Fibroblast of villous mesenchyme (primary cell): ENCODE data around the gene RASSF8. TPM values are rescaled to one million over a fixed set of nuclear protein-coding genes. Genes with fewer than 3 reads are reported as not detected.

Source experiments
- DNase-seq: peaks from one replicate; pipeline ENCODE4 v3.0.0-alpha.2; 2010; ENCODE audit warnings: low read depth
- H3K4me3 ChIP-seq: 2 replicates; pipeline ENCODE4 v1.5.1; 2011; ENCODE audit warnings: low read depth, mild to moderate bottlenecking, low read length
- total RNA-seq: library from RNA; depleted of rRNA; stranded (reverse); fragments of >200 nt; gene quantifications from 2 replicates; pipeline ENCODE4 v1.2.3, GENCODE V29; 2012
- TF ChIP-seq, protein P1 (sequence below): IDR thresholded peaks from 2 replicates; pipeline ENCODE4 v1.5.1; 2012; ENCODE audit warnings: low read depth, mild to moderate bottlenecking, low read length; ENCODE audit not compliant: insufficient read depth

RASSF8 gene
- total RNA-seq, 1 donor: 127 TPM

DNA sequence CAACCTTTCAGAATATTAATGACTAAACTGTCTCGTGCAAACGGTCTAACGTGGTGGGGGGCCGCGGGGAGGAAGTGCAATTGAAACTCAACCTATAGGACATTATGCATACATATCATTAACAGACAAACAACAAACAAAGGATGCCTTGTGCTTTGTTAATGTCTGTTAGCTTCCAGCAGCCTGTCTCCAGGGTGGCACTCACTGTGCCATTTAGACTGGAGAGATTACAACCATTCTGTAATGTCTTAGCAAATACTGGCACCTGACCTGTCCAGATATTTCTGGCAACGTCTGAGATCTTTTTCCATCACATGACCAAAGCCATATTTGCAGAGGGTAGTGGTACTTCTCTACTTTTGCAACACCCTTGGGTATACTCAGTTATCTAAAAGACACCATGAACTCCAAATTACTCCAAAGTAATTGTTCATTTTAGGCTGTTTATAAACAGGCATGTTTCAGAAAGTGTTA is 154.7 kb downstream of the RASSF8 start:
- H3K4me3 ChIP-seq: no peak overlapping the region
- TF ChIP-seq, protein P1, sequence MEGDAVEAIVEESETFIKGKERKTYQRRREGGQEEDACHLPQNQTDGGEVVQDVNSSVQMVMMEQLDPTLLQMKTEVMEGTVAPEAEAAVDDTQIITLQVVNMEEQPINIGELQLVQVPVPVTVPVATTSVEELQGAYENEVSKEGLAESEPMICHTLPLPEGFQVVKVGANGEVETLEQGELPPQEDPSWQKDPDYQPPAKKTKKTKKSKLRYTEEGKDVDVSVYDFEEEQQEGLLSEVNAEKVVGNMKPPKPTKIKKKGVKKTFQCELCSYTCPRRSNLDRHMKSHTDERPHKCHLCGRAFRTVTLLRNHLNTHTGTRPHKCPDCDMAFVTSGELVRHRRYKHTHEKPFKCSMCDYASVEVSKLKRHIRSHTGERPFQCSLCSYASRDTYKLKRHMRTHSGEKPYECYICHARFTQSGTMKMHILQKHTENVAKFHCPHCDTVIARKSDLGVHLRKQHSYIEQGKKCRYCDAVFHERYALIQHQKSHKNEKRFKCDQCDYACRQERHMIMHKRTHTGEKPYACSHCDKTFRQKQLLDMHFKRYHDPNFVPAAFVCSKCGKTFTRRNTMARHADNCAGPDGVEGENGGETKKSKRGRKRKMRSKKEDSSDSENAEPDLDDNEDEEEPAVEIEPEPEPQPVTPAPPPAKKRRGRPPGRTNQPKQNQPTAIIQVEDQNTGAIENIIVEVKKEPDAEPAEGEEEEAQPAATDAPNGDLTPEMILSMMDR: no peak
- no peak for DNase-seq

DNA sequence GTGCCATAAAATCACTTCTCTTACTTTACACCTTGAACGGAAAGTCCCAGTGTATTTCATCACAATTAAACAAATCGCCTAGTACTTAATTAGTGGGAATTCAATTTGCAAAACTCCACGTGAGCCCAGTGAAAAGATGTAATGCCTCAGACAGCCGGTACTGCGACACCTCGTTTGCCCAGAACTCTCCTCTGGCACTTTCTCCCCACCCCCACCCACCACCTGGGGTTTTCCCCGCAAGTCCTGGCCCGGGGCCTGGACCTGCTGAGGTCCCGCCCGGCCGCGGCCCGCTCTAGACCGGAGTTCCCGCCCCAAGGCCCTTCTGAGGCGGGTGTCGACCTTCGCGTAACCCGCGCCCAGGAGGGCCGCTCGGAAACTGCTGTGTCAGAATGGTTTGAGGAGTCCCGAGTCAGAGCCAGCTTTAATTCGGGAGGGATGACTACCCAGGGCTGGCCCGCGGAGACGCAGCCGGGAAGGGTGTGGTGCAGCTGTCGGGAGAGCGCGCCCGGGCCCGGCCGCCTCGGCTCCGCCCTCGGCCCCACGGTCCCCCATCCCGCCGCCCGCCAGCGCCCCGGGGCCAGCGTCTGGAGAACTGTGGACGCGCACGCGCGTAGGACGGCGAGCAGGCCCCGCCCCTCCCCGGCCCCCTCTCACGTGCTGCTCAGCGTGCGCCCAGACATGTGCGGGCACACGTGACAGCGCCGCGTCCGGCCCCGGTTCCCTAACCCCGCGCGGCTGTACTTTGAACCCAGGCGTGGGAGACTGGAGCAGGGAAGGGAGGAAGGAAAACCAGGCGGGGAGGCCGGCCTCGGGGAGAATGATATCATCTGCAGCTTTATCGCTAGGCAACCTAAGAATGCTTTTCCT is 155.6 kb downstream of the RASSF8 start:
- TF ChIP-seq, protein P1: peak; percentile 14
- peak overlapping the region; percentile 59 for H3K4me3 ChIP-seq
- DNase-seq: peak; percentile 91

DNA sequence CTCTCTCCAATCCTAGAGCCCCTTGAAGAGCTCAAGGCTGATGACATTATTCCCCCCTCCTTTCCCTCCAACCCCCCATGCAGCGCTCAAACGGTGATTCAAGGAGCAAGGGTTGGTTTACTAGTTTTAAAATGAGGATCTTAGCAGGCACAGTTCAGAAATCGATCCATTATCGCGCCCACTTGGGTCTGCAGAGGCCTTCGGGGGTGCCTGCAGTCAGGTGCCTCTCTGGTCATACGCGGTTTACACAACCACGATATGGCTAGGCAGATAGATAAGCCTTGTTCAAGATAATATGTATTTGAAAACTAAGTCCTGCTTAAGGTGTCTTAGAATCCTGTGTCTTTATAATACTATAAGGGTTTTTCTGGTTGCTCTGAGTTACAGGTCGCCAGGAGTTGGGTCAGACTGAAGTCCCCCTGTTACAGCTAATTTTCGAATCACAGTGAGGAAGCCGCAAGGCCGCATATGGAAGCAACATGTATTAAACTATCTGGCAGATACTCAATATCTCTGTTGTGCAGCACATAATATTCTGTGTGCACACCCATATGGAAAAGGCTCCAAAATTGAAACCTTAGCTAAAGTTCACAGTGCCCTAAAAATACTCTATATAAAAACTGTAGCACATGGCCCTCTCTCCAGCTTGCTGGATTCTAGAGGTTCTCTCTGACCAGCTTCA is 156.4 kb downstream of the RASSF8 start:
- no peak for DNase-seq
- TF ChIP-seq, protein P1: no peak
- peak overlapping the region; percentile 59 for H3K4me3 ChIP-seq

DNA sequence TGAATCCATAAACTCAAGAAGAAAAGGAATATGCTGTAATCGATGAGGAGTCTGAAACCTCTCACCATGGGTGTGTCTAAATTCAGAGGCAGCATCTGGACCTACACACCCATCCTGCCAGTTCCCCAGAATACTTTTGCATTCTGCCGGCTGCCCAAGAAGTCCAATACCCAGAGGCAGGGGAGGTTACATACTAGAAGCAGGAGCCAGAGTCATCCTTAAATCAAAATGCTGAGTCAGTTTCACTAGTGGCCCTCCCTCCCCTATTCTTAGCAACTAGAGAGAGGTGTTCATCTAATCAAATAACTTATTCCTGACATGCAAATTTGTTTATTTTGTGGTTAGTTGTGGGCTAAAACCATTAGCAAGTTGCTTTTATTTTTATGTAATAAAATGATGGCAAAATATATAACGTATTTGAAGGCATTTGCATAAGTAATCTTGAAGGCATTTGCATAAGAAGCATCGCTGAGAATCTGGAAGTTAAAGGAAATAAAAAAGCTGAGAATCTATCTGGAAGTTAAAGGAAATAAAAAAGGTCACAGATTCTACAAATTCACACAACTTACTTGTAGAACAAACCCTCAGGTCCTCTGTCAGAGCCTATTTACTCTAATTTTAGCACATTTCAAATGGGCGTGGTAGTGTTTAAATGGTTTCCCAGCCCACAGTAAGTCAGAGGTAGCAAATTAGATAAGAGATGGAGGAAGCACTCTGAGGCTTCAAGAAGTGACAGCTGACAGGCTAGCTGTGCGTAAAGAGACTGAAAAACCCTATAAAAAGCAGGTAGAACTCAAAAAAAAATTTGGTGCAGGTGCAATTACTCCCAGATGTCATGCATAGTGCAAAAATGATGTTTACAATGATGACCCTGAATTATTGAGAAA is 158.6 kb downstream of the RASSF8 start:
- H3K4me3 ChIP-seq: no peak overlapping the region
- DNase-seq: no peak
- TF ChIP-seq, protein P1: no peak

DNA sequence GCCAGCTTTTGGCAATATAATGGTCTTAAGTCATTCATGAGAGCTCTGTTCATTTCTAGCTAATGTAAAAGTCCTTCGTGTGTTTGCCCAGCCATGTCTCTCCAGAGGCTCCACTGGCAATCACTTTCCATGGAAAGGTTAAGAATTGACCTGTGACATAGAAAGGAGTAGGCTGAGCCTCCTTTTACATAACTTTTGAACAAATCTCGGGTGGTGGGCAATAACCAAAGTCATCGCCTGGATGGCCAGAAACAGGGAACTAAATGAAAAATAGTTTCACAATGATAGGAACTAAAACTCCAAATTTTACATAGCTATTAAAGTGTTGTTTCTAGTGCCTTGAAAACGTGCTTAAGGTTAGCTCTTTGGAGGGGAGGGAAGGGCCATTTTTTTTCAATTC is 159.8 kb downstream of the RASSF8 start:
- no peak overlapping the region for H3K4me3 ChIP-seq
- TF ChIP-seq, protein P1: no peak
- no peak for DNase-seq

DNA sequence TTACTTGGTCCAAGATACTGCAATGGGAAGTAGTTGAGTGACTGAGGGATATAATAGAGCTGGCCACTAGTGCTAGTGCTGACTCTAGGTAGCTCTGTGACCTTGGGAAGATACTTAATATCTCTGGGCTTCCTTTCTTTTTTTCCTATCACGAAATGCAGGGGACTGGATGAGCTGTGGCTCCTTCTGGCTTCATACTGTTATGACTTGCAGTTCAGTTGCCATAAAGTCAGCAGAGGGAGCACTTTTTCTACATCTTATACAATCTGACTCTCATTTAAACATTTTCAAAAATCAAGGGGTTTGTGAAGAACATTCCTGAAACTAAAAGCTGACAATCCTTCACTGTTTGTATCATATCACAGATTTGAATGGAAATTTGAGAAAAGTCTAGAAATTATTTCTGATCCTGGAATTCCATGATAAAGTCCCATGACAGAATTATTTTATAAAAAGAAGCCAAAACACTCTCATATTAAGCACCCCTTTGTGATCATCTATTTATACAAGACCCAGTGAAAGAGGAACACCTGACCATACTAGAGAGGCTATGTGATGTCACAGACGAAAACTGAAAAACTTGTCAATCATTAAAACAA is 161.0 kb downstream of the RASSF8 start:
- peak; percentile 72 for DNase-seq

More for the DNA sequence above, 161.0 kb downstream of the RASSF8 start:
- TF ChIP-seq, protein P1: peak; percentile 63
- no peak overlapping the region for H3K4me3 ChIP-seq
